Osteoblast (primary cell): Measurements from ENCODE around the gene CCDC159. TPM values are rescaled to one million over a fixed set of nuclear protein-coding genes. Genes with fewer than 3 reads are reported as not detected.

Experiments
- DNase-seq: peaks from one replicate; pipeline ENCODE4 v3.0.0; 2011; ENCODE audit warnings: low spot score, mixed read lengths; ENCODE audit not compliant: insufficient read length; ENCODE audit errors: missing footprints
- H2AFZ ChIP-seq: 2 replicates; pipeline ENCODE4 v1.6.0; 2011; ENCODE audit warnings: mild to moderate bottlenecking, low read length
- H3K27ac ChIP-seq: 2 replicates; pipeline ENCODE4 v1.5.1; 2011; ENCODE audit warnings: mild to moderate bottlenecking, low read depth, low read length, moderate library complexity
- H3K27me3 ChIP-seq: 2 replicates; pipeline ENCODE4 v1.6.0; 2012; ENCODE audit warnings: mild to moderate bottlenecking, control low read depth, inconsistent platforms, low read length, moderate library complexity; ENCODE audit not compliant: insufficient read depth
- H3K36me3 ChIP-seq: 2 replicates; pipeline ENCODE4 v1.5.1; 2011; ENCODE audit warnings: mild to moderate bottlenecking, low read length, control low read depth, moderate library complexity; ENCODE audit not compliant: insufficient read depth
- H3K4me1 ChIP-seq: 2 replicates; pipeline ENCODE4 v1.5.1; 2011; ENCODE audit warnings: mild to moderate bottlenecking, low read length, control low read depth, moderate library complexity; ENCODE audit not compliant: insufficient read depth
- H3K4me2 ChIP-seq: 2 replicates; pipeline ENCODE4 v1.6.0; 2011; ENCODE audit warnings: mild to moderate bottlenecking, low read length; ENCODE audit not compliant: insufficient read depth
- H3K4me3 ChIP-seq: fragments of 200-600 bp; sonication (generic); 3 replicates; pipeline ENCODE4 v1.5.1; 2012; ENCODE audit warnings: mild to moderate bottlenecking, low read length, inconsistent platforms; ENCODE audit not compliant: insufficient read depth
- H3K79me2 ChIP-seq: 2 replicates; pipeline ENCODE4 v1.6.0; 2012; ENCODE audit warnings: mild to moderate bottlenecking, low read length, control low read depth, inconsistent platforms; ENCODE audit not compliant: insufficient read depth
- H3K9me3 ChIP-seq: 2 replicates; pipeline ENCODE4 v1.5.1; 2011; ENCODE audit warnings: low read depth, low read length, control low read depth
- H4K20me1 ChIP-seq: 2 replicates; pipeline ENCODE4 v1.6.0; 2012; ENCODE audit warnings: mild to moderate bottlenecking, low read length, control low read depth; ENCODE audit not compliant: insufficient read depth
- total RNA-seq: library from RNA; depleted of rRNA; stranded (reverse); fragments of >200 nt; gene quantifications from 2 replicates; pipeline ENCODE4 v1.2.3, GENCODE V29; 2012
- TF ChIP-seq, protein P1 (sequence below): IDR thresholded peaks from 2 replicates; pipeline ENCODE4 v1.5.1; 2011; ENCODE audit warnings: mild to moderate bottlenecking, low read depth, low read length, moderate library complexity; ENCODE audit errors: extremely low read depth

CCDC159 gene
- total RNA-seq, 1 donor: 4.0 TPM

DNA sequence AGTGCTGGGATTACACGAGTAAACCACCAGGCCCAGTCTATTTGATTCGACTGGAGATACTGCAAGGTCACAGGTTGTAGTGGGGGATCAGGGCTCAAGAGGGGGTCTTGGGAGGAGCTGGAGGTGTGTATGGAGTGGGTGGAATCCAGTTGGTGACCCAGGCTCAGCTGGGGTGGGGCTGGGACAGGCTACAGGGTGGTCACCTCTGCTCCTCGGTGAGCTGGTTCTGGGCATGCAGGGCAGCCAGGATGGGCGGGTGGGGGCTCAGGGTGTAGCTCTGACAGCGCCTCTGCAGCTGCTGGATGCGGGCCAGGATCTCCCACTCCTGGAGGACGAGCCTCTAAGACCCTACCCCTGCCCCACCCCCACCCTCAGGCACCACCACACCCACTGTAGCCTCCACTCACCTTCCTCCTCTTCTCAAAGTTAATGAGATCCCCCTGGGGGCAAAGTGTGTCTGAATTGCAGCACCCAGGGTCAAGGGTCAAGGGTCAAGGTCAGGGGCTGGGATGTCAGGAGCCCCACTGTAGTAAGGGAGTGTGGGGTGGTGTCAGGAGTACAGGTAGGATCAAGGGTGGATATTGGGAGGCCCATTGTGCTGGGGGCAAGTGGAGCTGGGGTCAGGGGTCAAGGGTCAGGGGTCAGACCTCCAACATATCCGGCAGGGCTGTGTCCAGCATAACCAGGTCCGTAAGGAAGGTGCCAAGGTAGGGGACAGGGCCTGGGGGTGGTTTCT, 55.7 kb downstream of the CCDC159 start:
- H3K9me3 ChIP-seq: no peaks in the 10 kb centered on the region
- DNase-seq: peak; percentile 68
- TF ChIP-seq, protein P1, sequence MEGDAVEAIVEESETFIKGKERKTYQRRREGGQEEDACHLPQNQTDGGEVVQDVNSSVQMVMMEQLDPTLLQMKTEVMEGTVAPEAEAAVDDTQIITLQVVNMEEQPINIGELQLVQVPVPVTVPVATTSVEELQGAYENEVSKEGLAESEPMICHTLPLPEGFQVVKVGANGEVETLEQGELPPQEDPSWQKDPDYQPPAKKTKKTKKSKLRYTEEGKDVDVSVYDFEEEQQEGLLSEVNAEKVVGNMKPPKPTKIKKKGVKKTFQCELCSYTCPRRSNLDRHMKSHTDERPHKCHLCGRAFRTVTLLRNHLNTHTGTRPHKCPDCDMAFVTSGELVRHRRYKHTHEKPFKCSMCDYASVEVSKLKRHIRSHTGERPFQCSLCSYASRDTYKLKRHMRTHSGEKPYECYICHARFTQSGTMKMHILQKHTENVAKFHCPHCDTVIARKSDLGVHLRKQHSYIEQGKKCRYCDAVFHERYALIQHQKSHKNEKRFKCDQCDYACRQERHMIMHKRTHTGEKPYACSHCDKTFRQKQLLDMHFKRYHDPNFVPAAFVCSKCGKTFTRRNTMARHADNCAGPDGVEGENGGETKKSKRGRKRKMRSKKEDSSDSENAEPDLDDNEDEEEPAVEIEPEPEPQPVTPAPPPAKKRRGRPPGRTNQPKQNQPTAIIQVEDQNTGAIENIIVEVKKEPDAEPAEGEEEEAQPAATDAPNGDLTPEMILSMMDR: no peak
- no peaks in the 10 kb centered on the region for H4K20me1 ChIP-seq
- no peak overlapping the region for H2AFZ ChIP-seq
- no peaks in the 10 kb centered on the region for H3K36me3 ChIP-seq
- no peaks in the 10 kb centered on the region for H3K27me3 ChIP-seq
- no peaks in the 10 kb centered on the region for H3K79me2 ChIP-seq
- H3K4me2 ChIP-seq: no peak overlapping the region
- no peaks in the 10 kb centered on the region for H3K4me1 ChIP-seq
- no peak overlapping the region for H3K4me3 ChIP-seq
- no peak overlapping the region for H3K27ac ChIP-seq

Other genes starting within 250 kb of the CCDC159 start
- gene SPC24, start 190.7 kb upstream of the CCDC159 start, total RNA-seq: 5.4 and 6.5 TPM in 2 replicates
- gene KANK2, start 149.0 kb upstream of the CCDC159 start, total RNA-seq: 253 and 295 TPM in 2 replicates
- gene ANGPTL8, start 106.9 kb upstream of the CCDC159 start, total RNA-seq: not detected in 2 replicates
- 12.7 and 183 TPM in 2 replicates for gene DOCK6, start 84.0 kb upstream of the CCDC159 start, total RNA-seq
- not detected in 2 replicates for gene TSPAN16, start 50.4 kb upstream of the CCDC159 start, total RNA-seq
- gene RAB3D, start 6.9 kb upstream of the CCDC159 start, total RNA-seq: 2.1 and 3.3 TPM in 2 replicates
- 29.2 and 59.4 TPM in 2 replicates for gene TMEM205, start 251 bp upstream of the CCDC159 start, total RNA-seq
- 10.6 and 14.1 TPM in 2 replicates for gene PLPPR2, start 8.9 kb downstream of the CCDC159 start, total RNA-seq
- 0.72 and 0.88 TPM in 2 replicates for gene SWSAP1, start 28.1 kb downstream of the CCDC159 start, total RNA-seq
- gene EPOR, start 37.8 kb downstream of the CCDC159 start, total RNA-seq: 1.8 and 2.5 TPM in 2 replicates
- gene RGL3, start 72.8 kb downstream of the CCDC159 start, total RNA-seq: 0.29 and 0.36 TPM in 2 replicates
- under 0.01 TPM in 2 replicates for gene ODAD3, start 88.6 kb downstream of the CCDC159 start, total RNA-seq
- 117 and 119 TPM in 2 replicates for gene PRKCSH, start 89.1 kb downstream of the CCDC159 start, total RNA-seq
- gene ELAVL3, start 134.5 kb downstream of the CCDC159 start, total RNA-seq: 0.72 TPM in 1 of 2 replicates, not detected in the other
- 2.9 and 3.5 TPM in 2 replicates for gene ZNF653, start 159.3 kb downstream of the CCDC159 start, total RNA-seq
- gene ECSIT, start 182.6 kb downstream of the CCDC159 start, total RNA-seq: 36.9 and 37.1 TPM in 2 replicates
- gene CNN1, start 192.3 kb downstream of the CCDC159 start, total RNA-seq: 7.1 and 9.8 TPM in 2 replicates
- gene ELOF1, start 212.7 kb downstream of the CCDC159 start, total RNA-seq: 31.2 and 42.0 TPM in 2 replicates
- 0.59 and 2.5 TPM in 2 replicates for gene ACP5, start 231.1 kb downstream of the CCDC159 start, total RNA-seq